GF-D8 (cell line): ENCODE results near the gene RFPL1.

ENCODE experiments used
- DNase-seq: peaks from one replicate; lab custom pipeline; 2025; lab: John Stamatoyannopoulos, UW

The RFPL1 gene

DNA sequence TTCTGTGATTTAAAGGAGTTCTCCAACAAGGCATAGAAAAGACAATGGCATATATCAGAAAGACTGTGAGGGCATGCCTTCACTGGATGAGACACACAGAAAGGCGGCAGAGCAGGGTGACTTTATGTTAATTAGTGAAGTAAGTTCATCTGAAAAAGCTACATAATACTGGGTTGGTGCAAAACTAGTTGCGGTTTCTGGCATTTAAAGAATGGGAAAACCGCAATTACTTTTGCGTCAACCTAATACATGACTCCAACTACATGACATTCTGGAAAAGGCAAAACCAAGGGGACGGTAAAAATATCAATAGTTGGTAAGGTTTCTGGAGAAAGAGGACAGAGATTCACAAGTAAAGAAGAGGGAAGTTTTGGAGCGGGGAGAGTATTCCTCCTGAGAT, 5.1 kb downstream of the RFPL1 start:
- DNase-seq, result no peak

DNA sequence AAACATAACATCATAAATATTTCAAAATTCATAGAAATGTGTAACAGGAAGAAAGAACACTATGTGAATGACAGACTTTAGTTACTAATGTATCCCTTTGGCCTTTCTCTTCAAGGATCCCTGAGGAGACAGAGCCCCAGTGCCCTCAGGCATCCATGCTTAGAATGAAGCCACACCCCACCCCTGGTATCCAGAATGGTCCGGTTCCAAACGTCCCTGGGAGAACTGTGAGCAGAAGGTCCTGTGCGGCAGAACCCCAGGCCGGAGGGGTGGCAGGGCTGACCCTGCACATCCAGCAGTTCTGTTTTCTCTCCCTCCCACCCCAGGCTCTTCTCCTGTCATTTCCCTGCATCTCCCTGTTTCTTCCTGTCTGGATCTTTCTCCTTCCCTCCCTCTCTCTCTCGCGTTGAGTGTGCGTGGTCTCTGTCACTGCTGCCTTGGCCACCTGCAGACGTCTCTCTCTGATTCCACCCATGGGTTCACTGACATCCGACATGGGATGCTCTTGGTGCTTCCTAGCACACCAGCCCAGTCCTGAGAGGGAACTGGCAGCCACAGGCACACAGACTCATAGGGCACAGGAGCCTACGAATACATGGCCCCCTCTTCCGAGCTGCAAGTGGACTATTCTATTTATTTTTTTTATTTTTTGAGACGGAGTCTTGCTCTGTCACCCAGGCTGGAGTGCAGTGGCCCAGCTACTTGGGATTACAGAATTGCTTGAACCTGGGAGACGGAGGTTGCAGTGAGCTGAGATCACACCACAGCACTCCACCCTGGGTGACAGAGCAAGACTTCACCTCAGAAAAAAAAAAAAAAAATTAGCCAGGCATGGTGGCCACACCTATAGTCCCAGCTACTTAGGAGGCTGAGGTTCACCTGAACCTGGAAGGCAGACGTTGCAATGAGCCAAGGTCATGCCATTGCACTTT, 5.7 kb downstream of the RFPL1 start:
- DNase-seq, result no peak

DNA sequence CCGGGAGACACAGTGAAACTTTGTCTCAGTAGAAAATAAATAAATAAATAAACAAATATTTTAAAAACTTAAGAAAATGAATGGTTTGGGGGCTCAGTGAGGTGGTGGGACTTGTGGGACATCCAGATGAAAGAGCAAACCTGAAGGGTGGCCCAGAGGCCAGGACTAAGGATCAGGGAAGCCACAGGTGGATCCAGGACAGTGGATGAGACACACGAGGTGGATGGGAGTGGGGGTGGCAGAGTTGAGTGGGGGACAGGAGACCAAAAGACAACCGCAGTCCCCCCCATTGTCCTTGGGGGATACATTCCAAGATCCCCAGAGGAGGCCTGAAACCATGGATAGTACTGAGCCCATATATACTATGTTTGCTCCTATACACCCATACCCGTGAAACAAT, 7.1 kb downstream of the RFPL1 start:
- no peak for DNase-seq

DNA sequence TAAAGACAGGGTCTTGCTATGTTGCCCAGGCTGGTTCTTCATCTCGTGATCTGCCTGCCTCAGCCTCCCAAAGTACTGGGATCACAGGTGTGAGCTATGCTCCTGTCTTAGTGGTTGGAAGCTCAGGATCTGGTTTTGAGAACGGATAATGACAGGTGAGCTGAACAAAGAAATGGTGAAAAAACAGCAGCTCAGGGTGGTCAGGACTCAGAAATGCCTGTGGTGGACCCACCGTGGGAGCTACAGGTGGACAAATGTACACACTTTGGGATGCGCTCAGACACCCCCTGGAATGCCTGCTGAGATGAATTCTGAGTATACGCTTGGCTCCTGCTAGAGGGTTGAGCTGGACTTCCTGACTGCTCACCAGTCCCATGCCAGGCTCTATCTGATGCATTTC, 9.5 kb downstream of the RFPL1 start:
- DNase-seq, result no peak

DNA sequence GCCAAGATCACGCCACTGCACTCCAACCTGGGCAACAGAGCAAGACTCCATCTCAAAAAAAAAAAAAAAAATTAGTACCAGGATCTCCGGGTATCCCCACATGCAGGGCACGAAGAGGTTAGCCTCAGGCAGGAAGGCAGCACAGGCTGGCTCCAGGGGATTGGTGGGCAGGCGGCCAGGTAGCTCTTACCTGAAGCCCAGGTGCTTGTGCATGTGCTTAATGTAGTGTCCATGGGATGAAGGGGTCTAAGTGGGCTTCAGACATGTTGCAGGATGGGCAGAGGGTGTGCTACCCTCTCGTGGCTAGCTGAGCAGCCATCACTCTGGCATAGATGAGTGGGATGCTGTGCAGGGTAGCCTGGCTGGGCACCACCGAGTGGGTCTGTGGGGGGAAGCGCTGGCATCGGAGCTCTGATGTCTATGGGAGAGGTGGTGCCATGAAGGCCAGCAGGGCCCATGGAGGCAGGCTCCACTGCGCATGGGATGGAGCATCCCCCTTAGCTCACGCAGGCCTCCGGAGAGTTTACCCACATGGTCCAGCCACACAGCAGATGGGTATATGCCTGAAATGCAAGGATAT, 11.0 kb downstream of the RFPL1 start:
- DNase-seq, result no peak

DNA sequence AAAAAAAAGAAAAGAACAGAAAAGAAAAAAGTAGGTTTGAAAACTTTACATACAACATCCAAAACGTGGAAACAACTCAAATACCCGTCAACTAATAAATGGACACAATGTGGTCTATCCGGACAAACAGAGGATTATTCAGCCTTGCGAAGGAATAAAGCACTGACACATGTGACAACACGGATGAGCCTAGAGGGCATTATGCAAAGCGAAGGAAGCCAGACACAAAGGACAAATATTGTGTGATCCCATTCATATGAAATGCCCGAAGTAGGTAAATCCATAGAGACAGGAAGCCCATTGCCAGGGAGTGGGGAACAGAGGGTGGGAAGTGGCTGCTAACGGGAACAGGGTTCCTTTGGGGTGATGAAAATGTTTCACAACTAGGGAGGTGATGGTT, 11.8 kb downstream of the RFPL1 start:
- no peak for DNase-seq

DNA sequence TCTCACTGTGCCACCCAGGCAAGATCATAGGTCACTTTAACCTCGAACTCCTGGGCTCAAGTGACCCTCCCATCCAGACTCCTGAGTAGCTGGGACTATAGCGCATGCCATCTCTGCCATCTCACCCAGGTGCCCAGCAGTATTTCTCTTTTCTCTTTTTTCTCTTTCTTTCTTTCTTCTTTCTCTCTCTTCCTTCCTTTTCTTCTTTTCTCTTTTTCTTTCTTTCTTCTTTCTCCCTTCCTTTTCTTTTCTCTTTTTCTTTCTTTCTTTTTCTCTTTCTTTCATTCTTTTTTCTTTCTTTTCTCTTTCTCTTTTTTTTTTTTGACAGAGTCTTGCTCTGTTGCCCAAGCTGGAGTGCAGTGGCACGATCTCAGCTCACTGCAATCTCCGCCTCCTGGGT, 13.5 kb downstream of the RFPL1 start:
- no peak for DNase-seq

DNA sequence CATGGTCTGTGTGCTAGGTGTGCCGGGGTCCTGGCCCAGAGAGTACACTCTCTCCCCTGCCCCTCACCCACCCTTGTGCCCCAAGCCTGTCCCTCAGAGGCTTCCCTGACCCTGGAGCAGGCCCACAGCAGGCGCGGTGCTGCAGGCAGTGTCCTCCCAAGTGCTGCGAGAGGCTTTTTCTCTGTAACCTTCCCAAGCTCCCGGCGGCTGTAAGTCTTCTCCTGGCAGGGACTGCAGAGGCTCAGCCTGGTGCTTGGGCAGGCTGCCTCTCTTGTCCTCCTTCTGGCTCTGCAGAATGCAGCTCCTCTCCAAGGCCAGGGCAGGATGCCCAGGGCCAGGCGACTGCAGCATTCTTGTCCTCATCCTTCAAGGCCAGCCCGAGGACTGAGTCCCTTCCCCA, 15.9 kb downstream of the RFPL1 start:
- no peak for DNase-seq

DNA sequence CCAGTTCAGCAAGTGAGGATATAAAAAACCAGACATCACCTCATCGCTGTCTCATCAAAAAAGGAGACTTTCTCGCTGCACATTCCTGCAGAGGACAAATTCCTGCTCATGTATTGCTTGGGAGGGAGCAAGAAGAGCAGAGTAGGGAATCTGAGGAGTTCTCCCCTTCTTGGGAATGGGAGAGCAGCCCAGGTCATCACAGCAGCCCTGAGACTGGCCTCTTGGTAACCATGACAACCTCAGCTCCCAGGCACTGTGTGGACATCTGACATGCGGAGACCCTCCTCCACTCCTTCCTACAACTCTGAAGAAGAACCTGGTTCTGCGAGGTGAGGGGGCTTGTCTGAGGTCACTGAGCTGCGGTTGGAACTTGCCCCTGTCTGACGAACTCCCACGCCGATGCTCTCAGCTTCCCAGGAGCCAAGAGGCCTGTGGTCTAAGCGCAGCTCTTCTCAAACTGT, 17.9 kb downstream of the RFPL1 start:
- DNase-seq, result no peak

DNA sequence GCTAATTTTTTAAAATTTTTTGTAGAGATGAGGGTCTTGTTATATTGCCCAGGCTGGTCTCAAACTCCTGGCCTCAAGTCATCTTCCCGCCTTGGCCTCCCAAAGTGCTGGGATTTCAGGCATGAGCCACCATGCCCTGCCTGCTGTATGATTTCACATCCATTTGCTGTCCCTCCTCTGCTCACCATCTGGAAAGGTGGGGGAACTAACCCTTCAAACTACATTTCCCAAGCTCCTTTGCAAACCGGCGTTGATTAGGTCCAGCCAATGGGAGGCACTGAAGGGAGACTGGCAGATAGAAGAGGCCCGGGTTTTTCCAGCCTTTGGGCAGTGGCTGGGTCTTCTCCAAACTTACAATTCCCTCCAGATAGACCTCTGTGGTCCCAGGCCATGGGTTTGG, 19.3 kb downstream of the RFPL1 start:
- no peak for DNase-seq

DNA sequence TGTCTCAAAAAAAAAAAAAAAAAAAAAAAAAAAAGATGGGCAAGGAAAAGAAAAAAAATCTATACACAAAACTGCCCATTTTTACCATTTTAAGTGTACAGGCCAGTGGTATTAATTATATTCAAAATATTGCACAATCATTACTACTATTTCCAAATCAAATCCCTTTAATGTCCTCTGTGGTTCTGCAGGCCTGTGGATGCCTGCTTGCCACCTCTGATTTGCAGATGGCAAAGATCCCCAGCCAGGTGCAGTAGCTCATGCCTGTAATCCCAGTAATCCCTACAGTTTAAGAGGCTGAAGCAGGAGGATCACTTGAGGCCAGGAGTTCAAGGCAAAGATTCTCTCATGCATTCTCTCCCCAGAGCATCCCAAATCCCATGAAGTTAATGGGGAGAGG, 20.2 kb downstream of the RFPL1 start:
- no peak for DNase-seq

DNA sequence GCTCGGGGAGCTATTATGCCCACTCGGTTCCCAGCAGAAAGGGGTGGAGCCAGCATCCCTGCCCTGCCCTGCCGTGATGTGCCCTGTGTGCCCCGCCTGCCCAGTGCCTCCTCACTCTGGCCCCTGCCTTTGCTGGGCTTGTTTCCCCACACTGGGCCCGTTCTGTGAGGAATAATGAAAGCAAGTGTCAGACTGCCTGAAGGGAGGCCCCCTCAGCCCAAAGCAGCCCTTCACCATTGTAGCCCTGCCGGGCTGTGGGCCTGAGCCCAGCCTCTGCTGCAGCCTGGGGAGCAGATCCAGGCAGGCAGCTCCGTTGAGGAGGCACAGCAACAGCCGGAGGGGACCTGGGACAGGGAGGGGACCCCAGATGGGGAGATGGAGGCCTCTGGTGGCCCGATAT, 21.4 kb downstream of the RFPL1 start:
- no peak for DNase-seq

DNA sequence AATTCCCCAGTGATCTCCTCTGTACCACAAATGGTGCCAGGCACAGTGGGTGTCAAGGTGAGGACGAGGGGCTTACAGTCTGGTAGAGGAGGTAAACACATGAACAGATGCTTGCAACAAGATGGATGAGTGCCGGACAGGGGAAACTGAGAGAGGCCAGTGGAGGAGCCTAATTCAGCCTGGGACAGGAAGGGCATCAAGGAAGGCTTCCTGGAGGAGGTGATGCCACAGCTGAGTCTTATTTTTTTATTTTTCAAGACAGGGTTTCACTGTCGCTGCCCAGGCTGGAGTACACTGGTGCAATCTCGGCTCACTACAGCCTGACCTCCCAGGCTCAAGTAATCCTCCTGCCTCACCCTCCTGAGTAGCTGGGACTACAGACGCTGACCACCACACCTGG, 22.9 kb downstream of the RFPL1 start:
- no peak for DNase-seq

DNA sequence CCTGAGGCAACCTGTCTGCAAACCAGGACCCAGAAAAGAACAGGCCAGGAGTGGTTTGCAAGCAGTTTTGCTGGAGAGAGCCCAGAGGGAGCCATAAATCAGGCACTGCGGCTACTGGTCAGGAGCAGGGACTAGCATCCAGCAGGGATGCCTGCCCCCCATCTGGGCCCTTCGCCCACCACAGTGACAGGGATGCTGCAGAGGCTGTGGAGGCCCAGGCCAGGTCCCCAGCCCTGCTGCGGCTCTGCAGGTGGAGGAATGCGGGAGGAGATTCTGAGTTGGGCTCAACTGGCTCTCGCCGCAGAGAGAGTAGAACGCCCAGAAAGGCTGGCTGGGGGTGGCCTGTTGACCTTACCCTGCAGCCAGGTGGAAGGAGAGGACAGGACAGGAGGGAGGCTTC, 25.2 kb downstream of the RFPL1 start:
- DNase-seq, result no peak

DNA sequence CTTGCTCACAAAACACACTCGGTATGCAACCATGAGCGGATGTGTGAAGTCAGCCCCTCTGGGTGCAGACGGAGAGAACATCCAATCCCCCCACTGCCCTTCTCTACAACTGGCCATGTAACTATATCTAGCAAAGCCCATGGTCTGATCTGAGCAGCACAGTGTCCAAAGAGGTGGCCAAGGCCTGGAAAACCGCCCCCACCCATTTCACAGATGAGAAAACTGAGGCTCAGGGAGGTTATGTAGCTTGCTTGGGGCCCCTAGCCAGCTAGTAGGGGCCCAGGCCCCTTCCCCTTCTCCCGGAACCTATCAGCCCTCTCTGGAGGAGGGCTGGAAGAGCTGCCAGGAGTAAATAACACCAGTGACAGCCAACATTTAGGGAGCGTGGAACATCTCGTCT, 26.2 kb downstream of the RFPL1 start:
- no peak for DNase-seq

DNA sequence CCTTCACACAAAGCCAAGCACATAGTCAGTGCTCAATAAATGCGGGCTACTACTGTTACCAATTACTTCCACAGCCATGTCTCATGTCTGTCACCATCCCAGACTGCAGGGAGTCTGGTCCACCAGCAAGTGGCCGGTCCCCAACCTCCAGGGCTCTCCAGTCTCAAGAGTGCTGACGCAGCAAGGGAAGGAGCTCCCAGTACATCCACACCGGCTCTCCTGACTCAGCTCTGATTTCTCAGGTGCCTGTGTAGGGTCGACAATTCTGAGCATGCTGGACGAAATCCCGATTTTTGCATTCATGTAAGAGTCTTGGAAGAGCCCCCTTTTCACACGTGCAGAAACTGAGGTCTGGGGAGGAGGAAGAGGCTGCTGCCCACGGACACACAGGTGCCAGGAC, 31.4 kb downstream of the RFPL1 start:
- DNase-seq, result no peak

DNA sequence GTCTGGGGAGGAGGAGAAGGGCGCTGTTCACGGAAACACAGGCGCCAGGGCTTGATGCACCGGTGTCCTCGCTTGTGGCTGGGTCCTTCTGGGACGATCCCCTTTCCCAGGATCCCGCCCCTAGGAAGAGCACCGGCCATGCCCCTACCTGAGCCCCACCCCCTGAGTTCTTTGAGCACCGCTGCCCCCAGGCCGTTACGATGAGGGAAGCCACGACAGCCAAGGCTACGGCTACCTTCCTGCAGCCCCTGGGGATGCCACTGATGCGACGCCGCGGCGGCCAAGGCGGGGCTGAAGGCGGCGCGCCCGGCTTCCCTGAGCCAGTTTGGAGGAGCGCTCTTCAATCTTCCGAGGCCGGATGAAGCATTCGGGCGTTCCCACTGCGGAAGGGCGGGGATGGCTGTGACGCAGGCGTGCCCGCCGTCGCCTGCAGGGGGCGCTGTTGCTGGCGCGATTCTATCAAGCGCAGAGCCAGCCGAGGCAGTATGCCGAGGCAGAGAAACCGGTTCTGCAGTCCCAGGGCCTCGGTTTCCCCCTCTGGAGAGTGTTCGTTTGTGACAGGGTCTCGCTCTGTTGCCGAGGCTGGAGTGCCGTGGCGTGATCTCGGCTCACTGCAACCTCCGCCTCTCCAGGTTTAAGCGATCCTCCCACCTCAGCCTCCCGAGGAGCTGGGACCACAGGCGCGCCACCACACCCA, 31.9 kb downstream of the RFPL1 start:
- no peak for DNase-seq

DNA sequence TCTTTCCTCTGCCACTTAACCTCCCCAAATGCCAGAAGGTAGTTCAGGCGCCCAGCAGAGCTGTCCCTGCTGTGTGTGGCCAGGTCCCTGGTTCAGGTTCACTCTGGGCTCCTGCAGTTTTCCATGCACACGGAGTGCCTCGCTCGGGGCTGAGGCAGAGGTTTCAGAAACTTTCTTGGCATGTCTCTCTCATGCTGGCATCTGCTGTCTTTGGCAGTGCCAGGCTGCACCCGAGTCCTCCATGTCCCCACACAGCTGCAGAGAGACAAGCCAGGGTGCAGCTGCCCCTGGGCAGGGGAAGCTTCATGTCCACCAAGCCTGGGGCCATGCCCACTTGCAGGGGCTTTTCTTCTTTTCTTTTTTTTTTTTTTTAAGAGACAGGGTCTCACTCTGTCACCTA, 34.6 kb downstream of the RFPL1 start:
- DNase-seq, result no peak

DNA sequence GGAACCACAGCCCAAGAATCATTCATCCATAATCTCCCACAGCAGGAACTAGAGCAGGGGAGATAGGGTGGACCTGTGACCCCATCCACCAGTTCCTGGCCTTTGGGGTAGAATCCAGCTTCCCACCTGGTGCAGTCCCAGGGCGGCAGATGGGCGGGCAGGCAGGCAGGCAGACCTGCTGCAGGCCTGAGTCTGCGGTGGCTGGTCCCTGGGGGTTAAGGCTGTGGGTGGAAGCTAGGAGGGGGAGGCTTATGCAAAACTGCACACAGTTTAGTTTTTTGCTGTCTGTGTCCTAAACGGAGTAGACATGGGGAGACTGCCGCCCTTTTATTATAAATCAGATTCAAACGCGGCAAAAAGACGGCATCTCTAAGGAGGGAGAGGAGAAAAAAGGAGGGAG, 37.2 kb downstream of the RFPL1 start:
- DNase-seq, result no peak

DNA sequence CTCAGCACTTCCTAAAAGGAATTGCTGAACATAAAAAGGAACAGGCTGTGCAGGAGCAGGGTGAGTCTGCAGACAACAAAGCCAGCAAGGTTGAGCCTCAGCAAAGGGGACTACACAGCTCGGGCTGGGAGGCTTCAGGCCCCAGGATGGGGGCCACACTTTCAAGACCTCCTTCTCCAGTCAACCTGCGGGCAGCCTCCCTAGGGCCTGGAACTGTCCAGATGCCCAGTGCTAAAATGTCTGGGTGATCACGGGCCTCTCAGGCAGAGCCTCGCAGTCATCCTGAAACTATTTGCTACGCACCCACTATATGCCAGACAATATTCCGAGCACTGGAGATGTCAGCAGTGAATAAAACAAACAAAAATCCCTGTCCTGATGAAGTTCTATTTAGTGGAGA, 37.7 kb downstream of the RFPL1 start:
- DNase-seq, result no peak

DNA sequence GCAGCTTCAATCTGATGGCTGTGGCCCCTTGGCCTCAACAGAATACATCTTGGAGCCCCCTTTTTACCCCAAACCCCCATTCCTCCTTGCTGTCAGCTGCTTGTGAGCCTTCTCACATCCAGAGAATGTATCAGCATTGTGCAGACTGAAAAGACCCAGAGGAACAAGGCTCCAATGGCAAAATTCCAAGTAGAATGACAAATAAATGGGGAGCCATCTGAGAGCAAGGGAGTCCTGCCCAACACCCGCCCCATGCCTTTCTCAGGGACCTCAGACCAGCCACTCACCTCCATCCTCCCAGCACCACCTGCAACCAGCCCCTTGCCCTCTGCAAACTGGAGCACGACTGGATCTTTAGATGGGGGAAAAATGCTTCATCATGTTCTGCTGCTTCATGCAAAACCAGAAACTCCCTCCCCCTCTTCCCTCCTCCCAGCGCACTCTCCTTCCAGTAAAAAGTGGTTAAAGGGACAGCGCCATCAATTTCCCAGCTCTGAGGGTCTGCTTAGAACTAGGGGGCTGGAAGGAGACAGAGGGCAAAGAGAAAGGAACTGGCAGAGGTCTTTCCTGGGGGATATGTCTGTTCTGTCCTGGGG, 39.4 kb downstream of the RFPL1 start:
- no peak for DNase-seq

DNA sequence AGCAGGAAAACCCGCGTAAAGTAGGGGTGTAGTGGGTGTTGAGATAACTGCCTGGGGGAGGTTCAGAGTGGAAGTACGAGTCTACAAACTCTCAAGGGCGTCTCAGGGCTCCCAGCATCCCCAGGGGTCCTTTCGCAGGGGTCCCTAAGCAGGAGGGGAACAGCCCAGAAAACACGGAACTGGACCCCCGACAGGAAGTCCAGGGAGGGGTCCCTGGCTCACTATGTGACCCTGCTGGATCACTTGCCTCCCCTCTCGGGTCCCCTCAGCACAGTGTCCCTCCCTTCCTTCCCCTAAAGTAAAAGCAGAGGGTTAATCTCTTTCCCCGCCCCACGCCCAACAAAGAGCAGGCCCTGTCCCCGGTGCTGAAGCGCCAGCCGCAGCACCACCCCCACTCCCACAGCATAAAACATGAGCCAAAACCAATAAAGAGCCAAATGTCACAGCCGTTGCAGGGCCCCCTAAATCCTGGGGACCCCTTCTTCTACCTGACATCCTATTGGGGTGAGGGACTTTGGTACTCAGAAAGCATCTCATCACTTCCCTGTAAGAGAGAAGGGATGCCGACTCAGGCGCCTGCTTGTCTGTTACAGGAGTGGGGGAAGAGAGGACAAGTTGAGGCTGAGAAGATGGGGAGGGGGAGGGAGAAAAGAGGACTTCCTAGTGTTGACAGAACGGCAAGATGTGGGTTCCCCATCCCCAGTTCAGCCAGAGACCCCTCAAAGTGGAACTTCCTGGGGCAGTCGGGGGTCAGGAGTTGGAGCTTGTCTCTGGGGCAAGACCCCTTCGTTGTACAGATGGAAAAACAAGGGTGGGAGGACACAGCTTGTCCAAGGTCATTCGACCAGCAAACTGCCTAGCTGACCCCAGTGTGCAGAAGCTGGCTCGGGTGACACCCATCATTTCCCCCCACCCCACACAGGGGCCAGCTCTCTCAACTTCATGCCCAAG, 40.2 kb downstream of the RFPL1 start:
- no peak for DNase-seq
